Upper lobe of left lung (tissue), 6 donors: ENCODE results near the gene OPN1SW. TPM values are rescaled to one million over a fixed set of nuclear protein-coding genes. Genes with fewer than 3 reads are reported as not detected.
A peak's percentile ranks its signal among the peaks of the same experiment; 100 is the strongest.

Source experiments
- ATAC-seq, 2 donors: fragments of 200-7000 bp; cut with Tn5 transposase; one replicate each; pipeline ENCODE4 v1.9.1; 2022; ENCODE audit warnings: mild to moderate bottlenecking in 2 of 2, moderate library complexity in 2 of 2; ENCODE audit not compliant: low FRiP score in 2 of 2
- DNase-seq, 2 donors: peaks; one replicate each; pipeline ENCODE4 v3.0.0-alpha.2; 2019 to 2020
- H3K27ac ChIP-seq, 4 donors: fragments of 200-600 bp; sonication (generic); one replicate each; pipeline ENCODE4 v1.5.1; 2016 to 2019
- H3K27me3 ChIP-seq, 4 donors: fragments of 200-600 bp; sonication (generic); one replicate each; pipeline ENCODE4 v1.5.1; 2017 to 2019
- H3K36me3 ChIP-seq, 4 donors: fragments of 200-600 bp; sonication (generic); one replicate each; pipeline ENCODE4 v1.5.1; 2016 to 2019
- H3K4me1 ChIP-seq, 4 donors: fragments of 200-600 bp; sonication (generic); one replicate each; pipeline ENCODE4 v1.5.1; 2018 to 2019
- H3K4me3 ChIP-seq, 4 donors: fragments of 200-600 bp; sonication (generic); one replicate each; pipeline ENCODE4 v1.5.1; 2017 to 2019; ENCODE audit warnings: mild to moderate bottlenecking in 2 of 4, moderate library complexity in 1 of 4
- H3K9me3 ChIP-seq, 4 donors: fragments of 200-600 bp; sonication (generic); one replicate each; pipeline ENCODE4 v1.5.1; 2018 to 2019
- CTCF ChIP-seq, 6 experiments: fragments of 450-650 bp in 4 of 6; fragments of 200-600 bp in 2 of 6; sonication (generic) in 2 of 6; IDR thresholded peaks; one replicate each; pipeline ENCODE4 v1.5.1; 2016 to 2019; ENCODE audit warnings: antibody characterized with exemption in 6 of 6
- EP300 ChIP-seq, 4 donors: sonication (generic); formaldehyde crosslinking; IDR thresholded peaks; one replicate each; pipeline ENCODE4 v1.5.1; 2017; ENCODE audit warnings: antibody characterized with exemption in 4 of 4, control low read depth in 2 of 4
- POLR2A ChIP-seq, 4 donors: fragments of 450-650 bp; IDR thresholded peaks; one replicate each; pipeline ENCODE4 v1.5.1; 2016 to 2017; ENCODE audit warnings: antibody characterized with exemption in 4 of 4, mild to moderate bottlenecking in 2 of 4
- POLR2AphosphoS5 ChIP-seq, 2 donors: sonication (generic); formaldehyde crosslinking; IDR thresholded peaks; one replicate each; pipeline ENCODE4 v1.5.1; 2017; ENCODE audit warnings: antibody characterized with exemption in 2 of 2
- WGBS, 2 donors: methylation state at CpG; one replicate each; pipeline ENCODE4 v1.1.5; 2017 to 2018; 5-methylcytosine and 5-hydroxymethylcytosine counted together
- total RNA-seq, 6 donors: library from RNA; depleted of rRNA in 4 of 6; stranded (reverse); fragments of >200 nt in 4 of 6; gene quantifications; one replicate each; pipeline versions ENCODE4 v1.1.0 to v1.2.1, GENCODE V29; 2016 to 2021
- donor health status: DM: no; HTN: no; CAD: no; lungs with moderate emphysema.
- donor health status: DM: no; HTN: yes; CAD: no; lungs with severe emphysema.

OPN1SW gene
- total RNA-seq, 6 donors from 2014 or later: not detected

GRCh38 chr7:128738570-128739047 is 37.0 kb downstream of the OPN1SW start:
- H3K36me3 ChIP-seq: no peaks in the 10 kb centered on the region
- no peak for TF ChIP-seq CTCF (IDR thresholded peaks at IDR 0.05)
- TF ChIP-seq EP300 (IDR thresholded peaks at IDR 0.05): no peak
- no peak for TF ChIP-seq POLR2A (IDR thresholded peaks at IDR 0.05)
- no peak for TF ChIP-seq POLR2AphosphoS5 (IDR thresholded peaks at IDR 0.05)
- WGBS, 2 donors: 3% methylated on average over 8 of the region's 8 CpGs
- no peak for DNase-seq
- peaks cover 21 to 49% (median 30%) of the 10 kb centered on the region in 4 donors for H3K4me1 ChIP-seq
- H3K27ac ChIP-seq: peak overlapping the region; percentile 90 to 96 (median 90)
- H3K4me3 ChIP-seq: peak overlapping the region; percentile 20 to 94 (median 92)
- peak; percentile 58 to 70 for ATAC-seq
- H3K27me3 ChIP-seq: no peaks in the 10 kb centered on the region
- no peaks in the 10 kb centered on the region for H3K9me3 ChIP-seq

DNA sequence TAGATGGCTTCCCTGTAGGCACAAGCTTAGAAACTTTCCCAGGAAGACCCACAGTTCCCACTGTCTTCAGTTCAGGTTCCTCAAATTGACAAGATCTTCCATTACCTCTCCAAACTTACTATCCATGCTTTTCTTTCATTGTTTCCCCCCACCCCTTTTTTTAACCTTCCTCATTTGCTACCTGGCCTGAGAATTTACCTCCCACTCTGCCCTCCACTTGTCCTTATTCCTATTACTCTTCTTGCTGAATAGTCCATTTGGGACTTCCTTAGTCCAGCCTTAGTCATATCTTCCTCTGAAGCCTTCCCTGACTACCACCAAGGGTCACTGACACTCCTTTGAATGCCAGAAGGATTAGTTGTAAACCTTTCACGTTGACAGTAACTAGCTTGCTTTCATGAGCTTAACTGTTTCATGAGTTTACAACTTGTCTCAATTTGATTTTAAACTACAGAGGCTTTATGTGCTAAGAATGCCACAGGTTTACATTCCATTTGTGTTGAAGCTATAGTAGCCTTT is 37.7 kb downstream of the OPN1SW start:
- TF ChIP-seq POLR2A (IDR thresholded peaks at IDR 0.05) (no peak), EP300 (IDR thresholded peaks at IDR 0.05) (no peak), POLR2AphosphoS5 (IDR thresholded peaks at IDR 0.05) (no peak), CTCF (IDR thresholded peaks at IDR 0.05) (no peak)
- Histone ChIP-seq H3K27me3 (no peaks in the 10 kb centered on the region), H3K4me1 (peaks cover 21 to 43% (median 30%) of the 10 kb centered on the region in 4 donors), H3K27ac (peak overlapping the region in 1 of 4 donors; percentile 90), H3K4me3 (no peak overlapping the region), H3K36me3 (no peaks in the 10 kb centered on the region), H3K9me3 (no peaks in the 10 kb centered on the region)
- WGBS, 2 donors: 54 to 64% methylated on average over 1 of the region's 1 CpG
- DNase-seq (no peak), ATAC-seq (no peak)

GRCh38 chr7:128737441-128737840 is 38.2 kb downstream of the OPN1SW start:
- DNase-seq (no peak), ATAC-seq (no peak)
- H3K36me3 ChIP-seq: no peaks in the 10 kb centered on the region
- H3K9me3 ChIP-seq: no peaks in the 10 kb centered on the region
- no peaks in the 10 kb centered on the region for H3K27me3 ChIP-seq
- TF ChIP-seq POLR2AphosphoS5 (IDR thresholded peaks at IDR 0.05) (no peak), POLR2A (IDR thresholded peaks at IDR 0.05) (no peak), CTCF (IDR thresholded peaks at IDR 0.05) (no peak), EP300 (IDR thresholded peaks at IDR 0.05) (no peak)
- H3K4me3 ChIP-seq: no peak overlapping the region
- no peak overlapping the region for H3K27ac ChIP-seq
- H3K4me1 ChIP-seq: peaks cover 21 to 38% (median 30%) of the 10 kb centered on the region in 4 donors
- WGBS, 2 donors: 88 to 89% methylated on average over 4 of the region's 4 CpGs

- TF ChIP-seq CTCF (IDR thresholded peaks at IDR 0.05): no peak
- no peak for TF ChIP-seq EP300 (IDR thresholded peaks at IDR 0.05)
- no peak for TF ChIP-seq POLR2A (IDR thresholded peaks at IDR 0.05)
- TF ChIP-seq POLR2AphosphoS5 (IDR thresholded peaks at IDR 0.05): no peak
- WGBS, 2 donors: 81 to 95% methylated on average over 5 of the region's 5 CpGs
- no peak for ATAC-seq
Measured at GRCh38 chr7:128735436-128735835, 40.2 kb downstream of the OPN1SW start.

GRCh38 chr7:128734890-128735289 is 40.7 kb downstream of the OPN1SW start:
- ATAC-seq (no peak), DNase-seq (no peak)
- Histone ChIP-seq H3K36me3 (no peaks in the 10 kb centered on the region), H3K4me1 (peaks cover 3 to 13% (median 6%) of the 10 kb centered on the region in 4 donors), H3K9me3 (no peaks in the 10 kb centered on the region), H3K27me3 (no peaks in the 10 kb centered on the region), H3K4me3 (no peak overlapping the region), H3K27ac (no peak overlapping the region)
- 90 to 100% methylated on average over 1 of the region's 1 CpG for WGBS, 2 donors
- TF ChIP-seq CTCF (IDR thresholded peaks at IDR 0.05): no peak
- TF ChIP-seq POLR2AphosphoS5 (IDR thresholded peaks at IDR 0.05): no peak
- no peak for TF ChIP-seq POLR2A (IDR thresholded peaks at IDR 0.05)
- TF ChIP-seq EP300 (IDR thresholded peaks at IDR 0.05): no peak

More at GRCh38 chr7:128735436-128735835, 40.2 kb downstream of the OPN1SW start:
- Histone ChIP-seq H3K36me3 (no peaks in the 10 kb centered on the region), H3K4me1 (peaks cover 8 to 18% (median 12%) of the 10 kb centered on the region in 4 donors), H3K27ac (no peak overlapping the region), H3K4me3 (no peak overlapping the region), H3K9me3 (no peaks in the 10 kb centered on the region), H3K27me3 (no peaks in the 10 kb centered on the region)
- no peak for DNase-seq
